ENCODE results near the gene ABHD17C.
"Not testable (repeated sequence)": the region's sequence is repeated elsewhere in the genome, so short reads cannot be mapped to it uniquely, and the experiment has no call there.

ABHD17C gene

GRCh38 chr15:80732818-80733217 is 37.7 kb downstream of the ABHD17C start:
- DNase-seq: no peak

GRCh38 chr15:80733460-80733859 is 38.4 kb downstream of the ABHD17C start:
- no peak for DNase-seq

DNA sequence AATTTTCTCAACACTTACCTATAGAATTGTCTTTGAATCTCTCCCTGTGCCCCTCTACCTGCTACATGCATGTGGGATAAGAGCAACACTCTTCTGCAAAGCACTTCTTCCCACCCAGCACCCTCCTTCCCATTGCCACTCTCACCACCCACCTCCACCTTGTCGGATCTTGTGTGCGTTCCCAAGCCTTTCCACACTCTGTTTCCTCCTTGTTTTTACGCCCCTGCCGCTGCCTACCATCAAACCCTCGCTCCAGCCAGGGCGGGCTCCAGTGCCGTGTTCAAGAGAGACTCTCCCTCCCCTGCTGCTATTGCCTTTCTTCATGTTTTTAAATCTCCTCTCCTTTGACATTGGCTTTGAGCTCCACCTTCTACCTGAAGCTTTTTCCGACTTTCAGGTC is 40.2 kb downstream of the ABHD17C start:
- no peak for DNase-seq

- no peak for DNase-seq
These were observed 41.5 kb downstream of the ABHD17C start for GRCh38 chr15:80736560-80736959.

DNA sequence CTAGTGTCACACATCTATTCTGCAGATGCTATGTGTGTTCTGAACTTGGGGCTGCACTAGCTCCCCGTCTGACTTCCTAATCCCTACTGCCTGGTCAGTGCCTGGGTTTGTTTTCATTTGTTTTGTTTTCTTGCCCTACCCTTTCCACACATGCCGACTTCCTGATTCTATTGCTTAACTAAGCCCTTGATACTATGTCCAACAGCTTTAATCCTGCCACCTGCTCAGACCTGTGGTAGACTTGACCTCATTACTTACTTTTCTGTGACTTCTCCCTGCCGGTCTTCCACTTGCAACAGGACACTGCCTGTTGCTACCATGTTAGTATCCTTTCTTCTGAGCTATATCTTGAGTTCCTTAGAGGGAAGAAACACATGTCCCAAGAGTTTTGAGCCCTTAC is 44.8 kb downstream of the ABHD17C start:
- no peak for DNase-seq

- DNase-seq: no peak
These were observed 47.0 kb downstream of the ABHD17C start for GRCh38 chr15:80742081-80742480.

DNA sequence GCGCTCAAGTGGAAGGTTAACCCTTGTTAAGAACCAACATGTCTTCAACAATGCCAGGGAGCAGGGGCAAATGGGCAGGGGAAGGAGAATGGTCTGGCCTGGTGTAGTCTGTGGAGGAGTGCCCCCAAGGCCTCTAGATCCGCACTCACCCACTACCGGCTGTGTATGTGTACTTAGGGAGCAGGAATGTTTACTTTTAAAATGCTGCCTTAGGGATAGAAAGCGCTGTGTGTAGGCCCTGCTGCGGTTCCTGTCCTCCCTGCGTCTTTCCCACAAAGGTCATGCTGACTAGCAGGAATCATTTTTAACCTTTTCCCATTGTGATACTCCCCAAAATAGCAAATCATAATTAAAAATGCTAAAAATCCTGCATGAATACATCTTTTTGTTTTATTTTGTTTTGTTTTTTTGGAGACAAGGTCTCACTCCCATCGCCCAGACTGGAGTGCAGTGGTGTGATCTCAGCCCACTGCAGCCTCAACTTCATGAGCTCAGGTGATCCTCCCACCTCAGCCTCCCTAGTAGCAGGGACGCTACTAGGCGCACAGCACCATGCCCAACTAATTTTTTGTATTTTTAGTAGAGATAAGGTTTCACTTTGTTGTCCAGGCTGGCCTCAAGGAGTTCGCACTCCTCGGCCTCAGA is 48.2 kb downstream of the ABHD17C start:
- DNase-seq: no peak

GRCh38 chr15:80744415-80744814 is 49.3 kb downstream of the ABHD17C start:
- no peak for DNase-seq

DNA sequence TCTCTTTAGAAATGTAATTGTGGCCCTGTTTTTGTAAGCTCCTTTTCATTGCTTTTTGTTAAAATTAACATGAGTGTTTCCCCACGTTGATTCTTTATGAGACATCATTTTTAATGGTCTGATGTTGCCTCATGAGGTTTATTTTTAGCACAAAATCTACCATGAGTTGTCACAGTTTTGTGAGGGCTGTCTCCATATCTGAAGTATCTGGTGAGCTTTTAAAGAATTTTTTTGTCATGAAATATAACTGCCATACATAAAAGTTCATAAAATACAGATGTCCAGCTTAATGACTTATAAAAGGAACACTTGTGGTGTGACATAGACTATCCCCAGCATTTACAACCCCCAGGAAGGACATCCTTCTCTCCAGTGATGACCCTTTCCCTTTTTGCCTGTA is 49.7 kb downstream of the ABHD17C start:
- no peak for DNase-seq

DNA sequence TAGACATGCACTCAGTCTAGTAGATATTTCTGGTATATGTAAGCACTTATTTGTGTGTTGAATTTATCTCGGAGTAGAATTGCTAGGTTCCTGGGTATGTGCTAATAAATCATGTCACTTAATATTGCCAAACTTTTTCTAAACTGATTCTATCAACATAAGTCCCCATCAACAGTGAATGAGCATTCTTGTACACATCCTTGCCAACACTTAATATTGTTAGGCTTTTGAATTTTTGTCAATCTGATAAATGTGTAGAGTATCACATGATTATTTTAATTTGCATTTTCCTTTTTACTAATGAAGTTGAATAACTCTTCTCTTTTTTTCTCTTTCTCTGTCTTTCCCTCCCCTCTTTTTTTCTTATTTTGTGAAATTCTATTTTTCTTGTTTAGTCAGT is 50.8 kb downstream of the ABHD17C start:
- no peak for DNase-seq

GRCh38 chr15:80747317-80748053 is 52.4 kb downstream of the ABHD17C start:
- DNase-seq: no peak

DNA sequence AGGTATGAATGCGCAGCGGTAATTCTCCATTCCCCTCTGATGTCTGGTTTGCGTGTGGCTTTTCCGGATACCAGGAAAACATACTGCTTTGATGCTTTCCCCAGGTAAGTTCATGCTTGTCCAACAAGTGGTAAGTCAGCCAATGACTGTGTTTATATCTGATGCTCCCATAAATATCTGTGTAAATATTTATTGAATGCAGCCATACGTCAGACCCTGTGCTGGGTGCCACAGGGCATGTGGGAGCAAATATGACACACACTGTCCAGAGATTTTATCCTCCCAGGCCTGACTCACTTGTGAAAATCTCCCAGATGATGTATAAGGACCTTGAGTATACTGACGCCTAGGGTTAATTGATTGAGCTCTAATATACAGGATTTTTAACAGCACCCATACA is 54.5 kb downstream of the ABHD17C start:
- no peak for DNase-seq

DNA sequence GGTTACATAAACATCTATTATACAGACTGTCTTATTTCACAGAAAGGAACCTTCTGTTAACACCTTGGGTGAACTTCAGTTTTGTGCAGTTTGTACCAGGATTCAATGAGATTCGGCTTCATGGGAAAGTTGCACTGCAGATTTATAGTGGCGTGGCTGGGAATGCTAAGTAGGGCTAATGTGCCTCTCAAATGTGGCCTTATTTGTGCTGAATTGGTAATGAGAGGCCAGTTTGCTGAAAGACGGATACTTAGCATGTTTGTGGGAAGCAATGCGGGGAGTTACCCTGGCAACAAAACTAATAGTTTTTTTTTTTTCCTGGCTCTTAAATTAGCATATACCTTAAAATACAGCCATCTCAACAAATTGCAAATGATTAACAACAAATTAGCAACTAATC is 55.5 kb downstream of the ABHD17C start:
- no peak for DNase-seq

- no peak for DNase-seq
These were observed 57.1 kb downstream of the ABHD17C start for GRCh38 chr15:80752204-80752603.

GRCh38 chr15:80753161-80753560 is 58.1 kb downstream of the ABHD17C start:
- no peak for DNase-seq

- no peak for DNase-seq
These were observed 58.9 kb downstream of the ABHD17C start for GRCh38 chr15:80754014-80754413.

DNA sequence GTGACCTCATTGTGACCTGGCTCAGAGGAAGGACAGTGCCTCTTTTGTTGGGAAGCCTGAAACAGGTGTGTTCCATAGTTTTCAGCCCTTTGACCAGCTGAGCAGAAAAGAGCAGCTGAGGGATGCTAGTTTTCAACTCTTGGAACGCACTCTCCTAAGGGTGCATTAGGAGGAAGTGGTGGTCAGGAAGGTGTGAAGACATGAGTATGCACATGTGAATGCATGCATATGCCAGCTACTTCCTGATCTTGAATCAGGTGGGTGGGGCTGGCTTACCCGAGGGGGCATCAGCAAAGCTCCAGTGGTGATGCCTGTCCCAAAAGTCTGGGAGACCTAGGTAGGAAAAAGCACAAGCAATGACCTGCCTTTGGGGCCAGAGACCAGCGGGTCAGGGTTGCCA is 60.8 kb downstream of the ABHD17C start:
- no peak for DNase-seq

- no peak for DNase-seq
These were observed 63.1 kb downstream of the ABHD17C start for GRCh38 chr15:80758130-80758745.

GRCh38 chr15:80760960-80761359 is 65.8 kb downstream of the ABHD17C start:
- no peak for DNase-seq

DNA sequence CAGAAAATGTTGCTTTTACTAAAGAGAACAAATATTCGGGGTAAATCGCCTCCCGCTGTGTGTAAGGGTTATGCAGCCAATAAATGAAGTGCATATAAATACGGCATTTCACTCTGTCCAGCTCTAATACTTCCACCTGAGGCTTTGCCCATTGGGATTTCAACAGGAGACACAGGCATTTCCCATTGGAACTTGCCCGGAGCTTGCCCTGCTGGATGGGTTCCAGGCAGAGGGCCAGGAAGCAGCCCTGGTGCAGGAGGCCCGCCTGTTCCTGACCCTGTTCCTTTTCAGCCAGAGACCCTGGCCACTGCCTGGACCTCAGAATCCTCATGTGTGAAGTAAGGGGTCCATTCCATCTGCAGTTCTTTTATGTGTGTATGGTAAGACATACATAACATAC is 66.6 kb downstream of the ABHD17C start:
- DNase-seq: no peak

GRCh38 chr15:80763235-80763634 is 68.1 kb downstream of the ABHD17C start:
- DNase-seq: not testable (repeated sequence)

- DNase-seq: no peak
These were observed 69.4 kb downstream of the ABHD17C start for GRCh38 chr15:80764535-80764934.

DNA sequence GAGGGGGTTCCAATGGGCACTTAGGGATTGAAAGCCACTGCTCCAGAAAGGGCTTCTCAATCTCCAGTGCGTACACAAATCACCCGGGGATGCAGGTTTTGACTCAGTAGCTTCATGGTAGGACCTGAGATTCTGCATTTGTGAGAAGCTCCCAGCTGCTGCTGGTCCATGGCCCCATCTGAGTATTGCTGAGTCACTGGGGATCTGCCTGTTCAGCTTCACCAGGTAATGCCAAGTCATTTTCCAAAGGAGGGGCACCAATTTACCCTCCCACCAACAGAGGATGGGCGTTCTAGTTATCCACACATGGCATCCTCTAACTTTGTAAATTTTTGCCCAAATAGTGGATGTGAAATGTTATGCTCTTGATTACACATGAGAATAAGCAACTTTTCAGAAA is 71.2 kb downstream of the ABHD17C start:
- no peak for DNase-seq

DNA sequence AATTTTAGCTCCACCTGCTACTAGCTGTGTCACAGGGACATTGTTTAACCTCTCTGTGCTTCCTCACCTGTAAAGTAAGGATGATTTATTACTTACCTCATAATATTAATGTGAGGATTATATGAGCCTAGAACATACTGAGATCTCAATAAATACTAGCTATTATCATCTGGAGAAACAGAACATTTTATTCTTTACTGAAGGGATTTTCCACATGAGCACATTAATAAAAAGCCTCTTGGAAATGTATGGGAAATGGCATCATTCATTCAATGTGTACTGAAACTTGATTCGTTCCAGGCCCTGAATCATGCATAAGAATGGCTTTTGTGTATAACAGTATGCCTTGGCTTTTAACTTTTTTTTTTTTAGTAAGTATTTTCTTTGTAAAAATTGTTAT is 73.0 kb downstream of the ABHD17C start:
- DNase-seq: no peak
